ENCODE data around the gene PCDHGA5.

- TF ChIP-seq CTCF (optimal IDR thresholded peaks at IDR 0.05 in 1 of 3, IDR thresholded peaks at IDR 0.05 in 1 of 3, conservative IDR thresholded peaks at IDR 0.05 in 1 of 3; ENCODE audit: extremely low read depth in 1 of 3, insufficient read depth in 2 of 3, low read length in 3 of 3): peak in 2 of 3 experiments; percentile 15 to 34
- TF ChIP-seq EZH2 (IDR thresholded peaks at IDR 0.05; ENCODE audit: low read length): no peak
These were observed 9.0 kb upstream of the PCDHGA5 start, which contains the start of gene PCDHGA4 for GRCh38 chr5:141354900-141355469.

Measured in keratinocyte (primary cell).